Measurements from ENCODE around the gene CSTPP1. TPM values are rescaled to one million over a fixed set of nuclear protein-coding genes. Genes with fewer than 3 reads are reported as not detected.
"Not testable (repeated sequence)": the region's sequence is repeated elsewhere in the genome, so short reads cannot be mapped to it uniquely, and the experiment has no call there.

CSTPP1 gene
- total RNA-seq, 4 donors from 2014 or later = 18.3 to 27.0 (median 24.6) TPM

GRCh38 chr11:47083913-47084312 is 147.4 kb downstream of the CSTPP1 start:
- H3K36me3 ChIP-seq = no peaks in the 10 kb centered on the region
- DNase-seq = no peak
- no peaks in the 10 kb centered on the region for H3K9me3 ChIP-seq
- H3K27me3 ChIP-seq = no peaks in the 10 kb centered on the region
- H3K4me1 ChIP-seq = no peaks in the 10 kb centered on the region
- in situ Hi-C loops (cut with MboI; ENCODE audit: low pct_ligation_motif_present in 1 of 4, low pct_unique_long_range_greater_than_20kb in 1 of 4, low sequenced_read_pairs in 3 of 4) = no loop called here
- H3K4me3 ChIP-seq = no peak overlapping the region
- no peak overlapping the region for H3K27ac ChIP-seq
- TF ChIP-seq POLR2AphosphoS5 (IDR thresholded peaks at IDR 0.05) (no peak), CTCF (IDR thresholded peaks at IDR 0.05) (no peak), POLR2A (IDR thresholded peaks at IDR 0.05) (no peak), EP300 (IDR thresholded peaks at IDR 0.05; ENCODE audit: low read depth) (no peak)
- intact Hi-C loops (cut with DNase I; ENCODE audit: low total_unique reads) = no loop called here

- TF ChIP-seq POLR2A (IDR thresholded peaks at IDR 0.05) = no peak
- no peak for TF ChIP-seq EP300 (IDR thresholded peaks at IDR 0.05; ENCODE audit: low read depth)
- no peak for TF ChIP-seq CTCF (IDR thresholded peaks at IDR 0.05)
- no peak for TF ChIP-seq POLR2AphosphoS5 (IDR thresholded peaks at IDR 0.05)
- intact Hi-C loops (cut with DNase I; ENCODE audit: low total_unique reads) = no loop called here
- in situ Hi-C loops (cut with MboI; ENCODE audit: low pct_ligation_motif_present in 1 of 4, low pct_unique_long_range_greater_than_20kb in 1 of 4, low sequenced_read_pairs in 3 of 4) = no loop called here
These were observed 151.2 kb downstream of the CSTPP1 start for GRCh38 chr11:47087801-47088200.

GRCh38 chr11:47093541-47093940 is 157.0 kb downstream of the CSTPP1 start:
- no peak for TF ChIP-seq POLR2AphosphoS5 (IDR thresholded peaks at IDR 0.05)
- no peak for TF ChIP-seq CTCF (IDR thresholded peaks at IDR 0.05)
- no peak for TF ChIP-seq POLR2A (IDR thresholded peaks at IDR 0.05)
- no peak for TF ChIP-seq EP300 (IDR thresholded peaks at IDR 0.05; ENCODE audit: low read depth)
- Histone ChIP-seq H3K9me3 (no peaks in the 10 kb centered on the region), H3K27ac (no peak overlapping the region), H3K4me3 (no peak overlapping the region), H3K36me3 (no peaks in the 10 kb centered on the region), H3K27me3 (no peaks in the 10 kb centered on the region), H3K4me1 (no peaks in the 10 kb centered on the region)
- WGBS, 2 donors (ENCODE audit: low coverage in 1 of 2) = 89 to 98% methylated on average over 1 to 2 of the region's 2 CpGs
- DNase-seq = no peak
- intact Hi-C loops (cut with DNase I; ENCODE audit: low total_unique reads) = no loop called here
- in situ Hi-C loops (cut with MboI; ENCODE audit: low pct_ligation_motif_present in 1 of 4, low pct_unique_long_range_greater_than_20kb in 1 of 4, low sequenced_read_pairs in 3 of 4) = no loop called here

More at GRCh38 chr11:47087801-47088200, 151.2 kb downstream of the CSTPP1 start:
- Histone ChIP-seq H3K27ac (no peak overlapping the region), H3K9me3 (no peaks in the 10 kb centered on the region), H3K36me3 (no peaks in the 10 kb centered on the region), H3K4me1 (no peaks in the 10 kb centered on the region), H3K4me3 (no peak overlapping the region), H3K27me3 (no peaks in the 10 kb centered on the region)
- WGBS, 2 donors (ENCODE audit: low coverage in 1 of 2) = 62 to 78% methylated on average over 2 to 3 of the region's 3 CpGs
- DNase-seq = no peak

- H3K9me3 ChIP-seq; H3K4me3 ChIP-seq; H3K27ac ChIP-seq; in situ Hi-C loops (cut with MboI; ENCODE audit: low pct_ligation_motif_present in 1 of 4, low pct_unique_long_range_greater_than_20kb in 1 of 4, low sequenced_read_pairs in 3 of 4); H3K36me3 ChIP-seq; H3K27me3 ChIP-seq; DNase-seq; intact Hi-C loops (cut with DNase I; ENCODE audit: low total_unique reads): not testable (repeated sequence)
- 67 to 94% methylated on average over 1 to 12 of the region's 22 CpGs for WGBS, 2 donors (ENCODE audit: low coverage in 1 of 2)
- H3K4me1 ChIP-seq = peaks cover 0 to 12% (median 9%) of the 10 kb centered on the region in 4 donors
These were observed 160.3 kb downstream of the CSTPP1 start for GRCh38 chr11:47096871-47097270.

GRCh38 chr11:47098223-47098622 is 161.7 kb downstream of the CSTPP1 start:
- H3K27ac ChIP-seq; H3K36me3 ChIP-seq; DNase-seq; intact Hi-C loops (cut with DNase I; ENCODE audit: low total_unique reads); H3K27me3 ChIP-seq; H3K9me3 ChIP-seq; in situ Hi-C loops (cut with MboI; ENCODE audit: low pct_ligation_motif_present in 1 of 4, low pct_unique_long_range_greater_than_20kb in 1 of 4, low sequenced_read_pairs in 3 of 4); H3K4me3 ChIP-seq: not testable (repeated sequence)
- WGBS, 2 donors (ENCODE audit: low coverage in 1 of 2) = 70 to 91% methylated on average over 3 of the region's 3 CpGs
- peaks cover 0 to 12% (median 9%) of the 10 kb centered on the region in 4 donors for H3K4me1 ChIP-seq
